HEK293T (cell line): ENCODE data around the gene FBXO38.

ENCODE experiments used
- CTCF ChIA-PET: fragments of 350-600 bp; formaldehyde crosslinking; extraction: SDS; loops from one replicate; lab custom pipeline; 2021; ENCODE audit warnings: antibody characterized with exemption, inconsistent platforms; lab: Yijun Ruan, JAX
- POLR2A ChIA-PET: fragments of 350-600 bp; formaldehyde crosslinking; extraction: SDS; loops from one replicate; lab custom pipeline; 2020; ENCODE audit warnings: antibody characterized with exemption, inconsistent platforms; lab: Yijun Ruan, JAX
- DNase-seq: peaks from one replicate; pipeline ENCODE4 v3.0.0; 2012; ENCODE audit warnings: mixed read lengths; ENCODE audit errors: extremely low spot score
- ARNT ChIP-seq: fragments of 450-650 bp; IDR thresholded peaks from 2 replicates; pipeline ENCODE4 v1.6.1; 2017; ENCODE audit warnings: mild to moderate bottlenecking
- BHLHE40 ChIP-seq: fragments of 450-650 bp; IDR thresholded peaks from 2 replicates; pipeline ENCODE4 v1.6.1; 2016; ENCODE audit warnings: mild to moderate bottlenecking, moderate library complexity, borderline replicate concordance
- CTBP1 ChIP-seq: fragments of 450-650 bp; IDR thresholded peaks from 2 replicates; pipeline ENCODE4 v1.6.1; 2016; ENCODE audit warnings: borderline replicate concordance
- ELF4 ChIP-seq: fragments of 450-650 bp; IDR thresholded peaks from 2 replicates; pipeline ENCODE4 v1.6.1; 2017; ENCODE audit warnings: antibody characterized with exemption
- FOXA1 ChIP-seq: fragments of 450-650 bp; IDR thresholded peaks from 2 replicates; pipeline ENCODE4 v1.6.1; 2016; ENCODE audit warnings: mild to moderate bottlenecking
- FOXK2 ChIP-seq: fragments of 450-650 bp; IDR thresholded peaks from 2 replicates; pipeline ENCODE4 v1.6.1; 2016; ENCODE audit warnings: mild to moderate bottlenecking
- FOXM1 ChIP-seq: fragments of 450-650 bp; IDR thresholded peaks from 2 replicates; pipeline ENCODE4 v1.6.1; 2017; ENCODE audit warnings: mild to moderate bottlenecking, borderline replicate concordance
- HDGF ChIP-seq: fragments of 450-650 bp; IDR thresholded peaks from 2 replicates; pipeline ENCODE4 v1.6.1; 2017; ENCODE audit warnings: antibody characterized with exemption, borderline replicate concordance
- L3MBTL2 ChIP-seq: fragments of 450-650 bp; conservative IDR thresholded peaks from 2 replicates; pipeline ENCODE4 v1.6.1; 2016; ENCODE audit warnings: mild to moderate bottlenecking
- LEF1 ChIP-seq: fragments of 450-650 bp; IDR thresholded peaks from 2 replicates; pipeline ENCODE4 v1.6.1; 2017; ENCODE audit warnings: mild to moderate bottlenecking, borderline replicate concordance
- NFRKB ChIP-seq: fragments of 450-650 bp; IDR thresholded peaks from 2 replicates; pipeline ENCODE4 v1.6.1; 2016; ENCODE audit warnings: mild to moderate bottlenecking, moderate library complexity
- PKNOX1 ChIP-seq: fragments of 450-650 bp; IDR thresholded peaks from 2 replicates; pipeline ENCODE4 v1.6.1; 2016
- SP1 ChIP-seq: fragments of 450-650 bp; IDR thresholded peaks from 2 replicates; pipeline ENCODE4 v1.6.1; 2017
- SUZ12 ChIP-seq: fragments of 450-650 bp; IDR thresholded peaks from 2 replicates; pipeline ENCODE4 v1.6.1; 2016; ENCODE audit warnings: mild to moderate bottlenecking
- TARDBP ChIP-seq: fragments of 450-650 bp; IDR thresholded peaks from 2 replicates; pipeline ENCODE4 v1.6.1; 2016
- ZNF384 ChIP-seq: fragments of 450-650 bp; IDR thresholded peaks from 2 replicates; pipeline ENCODE4 v1.6.1; 2016

The FBXO38 gene

GRCh38 chr5:148368299-148368698 is 15.5 kb upstream of the FBXO38 start:
- ChIA-PET POLR2A (no interaction called here), CTCF (no interaction called here)
- TF ChIP-seq ARNT (no peak), SUZ12 (no peak), FOXK2 (no peak), FOXA1 (no peak)
- DNase-seq = no peak

GRCh38 chr5:148372166-148372725 is 11.5 kb upstream of the FBXO38 start:
- POLR2A ChIA-PET = no interaction called here
- CTCF ChIA-PET = interaction anchor here (0.7 kb wide), 1 partner anchor 82 kb away, joined by 3 read pairs; no protein-coding TSS in a partner anchor
- TF ChIP-seq FOXA1 = no peak
- no peak for TF ChIP-seq BHLHE40
- TF ChIP-seq ZNF384 = no peak
- no peak for TF ChIP-seq SP1
- TF ChIP-seq L3MBTL2 = no peak
- TF ChIP-seq TARDBP = no peak
- no peak for TF ChIP-seq CTBP1
- TF ChIP-seq NFRKB = no peak
- no peak for DNase-seq

- no peak for DNase-seq
- ChIA-PET POLR2A (no interaction called here), CTCF (interaction anchor here (0.6 to 0.7 kb wide), 2 partner anchors 82 to 1683 kb away, joined by 3 to 5 read pairs; no protein-coding TSS in a partner anchor)
- no peak for TF ChIP-seq LEF1
- TF ChIP-seq SUZ12 = no peak
- no peak for TF ChIP-seq FOXK2
- no peak for TF ChIP-seq FOXM1
- TF ChIP-seq ZNF384 = no peak
- TF ChIP-seq L3MBTL2 = no peak
- TF ChIP-seq SP1 = no peak
- no peak for TF ChIP-seq NFRKB
- no peak for TF ChIP-seq CTBP1
- TF ChIP-seq HDGF = no peak
- no peak for TF ChIP-seq BHLHE40
- no peak for TF ChIP-seq PKNOX1
- TF ChIP-seq TARDBP = no peak
- TF ChIP-seq FOXA1 = no peak
Measured at GRCh38 chr5:148372893-148373292, 10.9 kb upstream of the FBXO38 start.

GRCh38 chr5:148374690-148375360 is 8.9 kb upstream of the FBXO38 start:
- ChIA-PET CTCF (interaction anchor here (0.7 to 2.7 kb wide), 9 partner anchors 12 to 797 kb away, joined by 3 to 22 read pairs (median 3); no protein-coding TSS in a partner anchor), POLR2A (no interaction called here)
- TF ChIP-seq FOXK2 = no peak
- TF ChIP-seq SUZ12 = no peak
- no peak for TF ChIP-seq LEF1
- TF ChIP-seq CTBP1 = no peak
- TF ChIP-seq HDGF = no peak
- no peak for TF ChIP-seq SP1
- DNase-seq = peak; percentile 56

DNA sequence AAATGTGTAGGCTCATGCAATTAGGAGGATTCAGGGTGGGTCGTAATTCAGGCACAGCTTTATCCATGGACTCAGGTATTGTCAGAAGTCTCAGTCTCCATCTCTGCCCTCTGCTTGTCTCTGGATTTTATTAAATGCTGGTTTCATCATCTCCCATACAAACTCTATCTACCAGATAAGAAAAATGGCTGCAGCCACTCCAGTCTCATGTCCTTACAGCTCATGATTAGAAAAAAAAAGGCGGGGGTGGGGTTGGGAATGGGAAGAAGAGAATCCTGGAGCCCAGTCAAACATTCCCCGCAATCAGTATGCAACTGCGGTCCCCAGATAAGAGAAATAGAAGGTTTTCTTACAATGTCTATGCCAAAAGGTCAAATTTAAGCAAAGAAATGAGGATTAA is 7.6 kb upstream of the FBXO38 start:
- POLR2A ChIA-PET = no interaction called here
- CTCF ChIA-PET = interaction anchor here (2.7 kb wide), 1 partner anchor 85 kb away, joined by 22 read pairs; no protein-coding TSS in a partner anchor
- TF ChIP-seq SUZ12 (no peak), PKNOX1 (no peak), ZNF384 (no peak), TARDBP (no peak), SP1 (no peak), ELF4 (no peak)
- no peak for DNase-seq

DNA sequence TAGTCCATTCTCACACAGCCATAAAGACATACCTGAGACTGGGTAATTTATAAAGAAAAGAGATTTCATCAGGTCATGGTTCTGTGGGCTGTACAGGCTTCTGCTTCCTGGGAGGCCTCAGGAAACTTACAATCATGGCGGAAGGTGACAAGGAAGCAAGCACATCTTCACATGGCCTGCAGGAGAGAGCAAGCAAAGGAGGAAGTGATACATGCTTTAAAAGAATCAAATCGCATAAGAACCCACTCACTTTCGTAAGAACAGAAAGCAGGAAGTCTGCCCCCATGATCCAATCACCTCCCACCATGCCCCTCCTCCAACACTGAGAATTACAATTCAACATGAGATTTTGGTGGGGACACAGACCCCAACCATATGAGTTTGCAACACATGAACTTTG is 5.1 kb upstream of the FBXO38 start:
- POLR2A ChIA-PET = no interaction called here
- DNase-seq = no peak
- no peak for TF ChIP-seq NFRKB
- TF ChIP-seq FOXM1 = no peak
- no peak for TF ChIP-seq FOXA1
- no peak for TF ChIP-seq ZNF384
- TF ChIP-seq CTBP1 = no peak
- no peak for TF ChIP-seq HDGF
- no peak for TF ChIP-seq BHLHE40
- no peak for TF ChIP-seq PKNOX1
- TF ChIP-seq SP1 = no peak
- no peak for TF ChIP-seq L3MBTL2
- TF ChIP-seq TARDBP = no peak
- TF ChIP-seq SUZ12 = no peak
- CTCF ChIA-PET = no interaction called here

DNA sequence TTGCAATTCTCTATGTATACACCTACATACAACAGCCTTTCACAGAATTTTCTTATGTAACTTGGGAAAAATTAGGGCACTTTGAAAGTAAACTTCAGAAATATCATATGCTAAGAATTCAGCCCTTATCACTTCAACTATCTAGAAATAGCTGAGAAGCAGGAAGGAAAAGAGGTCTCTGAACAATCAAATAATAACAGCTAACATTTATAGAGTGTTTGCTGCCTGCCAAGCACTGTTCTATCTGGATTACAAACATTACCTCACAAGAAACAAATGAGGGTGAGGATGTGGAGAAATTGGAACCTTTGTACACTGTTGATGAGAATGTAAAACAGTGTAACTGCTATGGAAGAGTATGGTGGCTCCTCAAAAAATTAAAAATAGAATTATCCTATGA is 4.4 kb upstream of the FBXO38 start:
- ChIA-PET POLR2A (no interaction called here), CTCF (no interaction called here)
- no peak for DNase-seq
- TF ChIP-seq HDGF (no peak), CTBP1 (no peak), FOXM1 (no peak), L3MBTL2 (no peak), NFRKB (no peak), LEF1 (no peak), ZNF384 (no peak), ELF4 (no peak), ARNT (no peak), FOXA1 (no peak), TARDBP (no peak), SP1 (no peak), SUZ12 (no peak), FOXK2 (no peak), BHLHE40 (no peak), PKNOX1 (no peak)
